Activated T-helper 2 cell treated with anti-CD3 and anti-CD28 coated beads, Interferon-gamma antibody, Interleukin-2, Interleukin-4, amounts not matched to agents 10 μg/mL and 5 μg/mL and 100 μg/mL, durations not matched to agents 14 hours and 24 hours and 36 hours (primary cell): ENCODE data around the gene CDH18. TPM values are rescaled to one million over a fixed set of nuclear protein-coding genes. Genes with fewer than 3 reads are reported as not detected.

Experiments
- DNase-seq: peaks from one replicate; pipeline ENCODE4 v3.0.0; 2021; ENCODE audit warnings: low spot score
- H3K27ac Mint-ChIP-seq: one replicate; pipeline ENCODE4 v1.8.0; 2021; ENCODE audit warnings: mixed read lengths
- H3K27me3 Mint-ChIP-seq: one replicate; pipeline ENCODE4 v1.8.0; 2021; ENCODE audit warnings: low read depth, mixed read lengths
- H3K36me3 Mint-ChIP-seq: one replicate; pipeline ENCODE4 v1.8.0; 2021; ENCODE audit warnings: low read depth, mixed read lengths
- H3K4me1 Mint-ChIP-seq: one replicate; pipeline ENCODE4 v1.8.0; 2021; ENCODE audit warnings: low read depth, mixed read lengths
- H3K4me3 Mint-ChIP-seq: one replicate; pipeline ENCODE4 v1.8.0; 2021; ENCODE audit warnings: low read depth, mild to moderate bottlenecking, moderate library complexity, mixed read lengths
- H3K9me3 Mint-ChIP-seq: one replicate; pipeline ENCODE4 v1.8.0; 2021; ENCODE audit warnings: mixed read lengths
- intact Hi-C: fragments of 100-400 bp; cut with micrococcal nuclease; formaldehyde crosslinking; loops from one replicate; pipeline ENCODE4 v1.15.1; 2023
- total RNA-seq: library from RNA; stranded (reverse); gene quantifications from 2 replicates; pipeline ENCODE4 v1.2.3, GENCODE V29; 2022

CDH18 gene
- total RNA-seq, result not detected in 2 replicates

GRCh38 chr5:19987612-19988361 is at the start of gene CDH18:
CDH18 (minus strand) TSS chr5:19988200; CDS start chr5:19838986, 149,214 bp downstream.
- intact Hi-C loops, result no loop called here
- Mint-ChIP-seq H3K4me3 (no peak within 1 kb of the TSS), H3K36me3 (no peaks in the 10 kb centered on the region), H3K9me3 (peaks cover 20% of the 10 kb centered on the region), H3K27ac (no peak within 1 kb of the TSS), H3K27me3 (no peaks in the 10 kb centered on the region), H3K4me1 (no peaks in the 10 kb centered on the region)
- DNase-seq, result no peak

DNA sequence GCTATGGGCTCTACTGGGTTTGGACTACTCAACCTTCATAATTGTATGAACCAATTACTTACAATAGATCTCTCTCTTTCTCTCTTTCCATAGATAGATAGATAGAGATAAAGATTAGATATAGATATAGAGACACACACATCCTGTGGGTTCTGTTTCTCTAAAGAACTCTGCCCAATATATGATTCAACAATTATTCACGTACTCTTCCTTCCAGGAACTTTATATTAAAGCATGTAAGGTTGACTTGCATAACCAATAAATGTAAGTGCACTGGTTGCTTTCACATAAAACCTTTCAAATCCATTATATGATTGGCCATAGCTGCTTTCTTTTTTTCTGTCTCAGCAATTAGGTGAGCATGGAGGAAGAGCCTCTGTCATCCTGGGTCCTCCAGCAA is 46.7 kb upstream of the CDH18 start:
- Mint-ChIP-seq H3K27ac (no peak overlapping the region), H3K27me3 (no peaks in the 10 kb centered on the region), H3K4me1 (no peaks in the 10 kb centered on the region), H3K9me3 (peaks cover 47% of the 10 kb centered on the region), H3K36me3 (no peaks in the 10 kb centered on the region), H3K4me3 (no peak overlapping the region)
- intact Hi-C loops, result no loop called here
- no peak for DNase-seq

GRCh38 chr5:20033881-20034280 is 45.9 kb upstream of the CDH18 start:
- intact Hi-C loops, result no loop called here
- Mint-ChIP-seq H3K27ac (no peak overlapping the region), H3K27me3 (no peaks in the 10 kb centered on the region), H3K36me3 (no peaks in the 10 kb centered on the region), H3K4me3 (no peak overlapping the region), H3K4me1 (no peaks in the 10 kb centered on the region), H3K9me3 (peaks cover 46% of the 10 kb centered on the region)
- no peak for DNase-seq

GRCh38 chr5:20032896-20033295 is 44.9 kb upstream of the CDH18 start:
- no peaks in the 10 kb centered on the region for H3K4me1 Mint-ChIP-seq
- no peaks in the 10 kb centered on the region for H3K27me3 Mint-ChIP-seq
- intact Hi-C loops, result no loop called here
- no peak for DNase-seq
- no peak overlapping the region for H3K4me3 Mint-ChIP-seq
- no peak overlapping the region for H3K27ac Mint-ChIP-seq
- H3K9me3 Mint-ChIP-seq, result peaks cover 38% of the 10 kb centered on the region
- H3K36me3 Mint-ChIP-seq, result no peaks in the 10 kb centered on the region

GRCh38 chr5:20030125-20030524 is 42.1 kb upstream of the CDH18 start:
- Mint-ChIP-seq H3K4me1 (no peaks in the 10 kb centered on the region), H3K36me3 (no peaks in the 10 kb centered on the region), H3K27ac (no peak overlapping the region), H3K27me3 (no peaks in the 10 kb centered on the region), H3K9me3 (peaks cover 28% of the 10 kb centered on the region), H3K4me3 (no peak overlapping the region)
- DNase-seq, result no peak
- intact Hi-C loops, result no loop called here

DNA sequence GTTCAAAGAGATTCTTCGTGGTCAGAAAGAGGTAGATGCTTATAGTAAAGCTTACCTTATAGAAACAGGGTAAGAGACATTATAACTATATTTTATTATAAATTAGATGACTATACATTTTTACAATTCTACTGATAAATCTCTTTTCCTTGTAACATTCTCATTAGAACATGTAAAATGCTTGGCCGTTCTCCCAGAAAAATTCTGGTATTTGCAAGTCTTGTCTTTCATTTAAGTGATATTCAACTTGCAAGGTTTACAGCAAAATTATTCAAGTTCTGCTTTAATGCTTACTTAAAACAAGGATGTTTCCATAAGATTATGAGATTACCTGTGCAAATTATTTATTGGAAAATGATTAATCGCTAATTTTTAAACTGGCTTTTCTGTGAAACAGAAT is 41.3 kb upstream of the CDH18 start:
- H3K27me3 Mint-ChIP-seq, result no peaks in the 10 kb centered on the region
- H3K36me3 Mint-ChIP-seq, result no peaks in the 10 kb centered on the region
- H3K9me3 Mint-ChIP-seq, result peaks cover 24% of the 10 kb centered on the region
- H3K4me3 Mint-ChIP-seq, result no peak overlapping the region
- DNase-seq, result no peak
- intact Hi-C loops, result no loop called here
- no peaks in the 10 kb centered on the region for H3K4me1 Mint-ChIP-seq
- no peak overlapping the region for H3K27ac Mint-ChIP-seq

DNA sequence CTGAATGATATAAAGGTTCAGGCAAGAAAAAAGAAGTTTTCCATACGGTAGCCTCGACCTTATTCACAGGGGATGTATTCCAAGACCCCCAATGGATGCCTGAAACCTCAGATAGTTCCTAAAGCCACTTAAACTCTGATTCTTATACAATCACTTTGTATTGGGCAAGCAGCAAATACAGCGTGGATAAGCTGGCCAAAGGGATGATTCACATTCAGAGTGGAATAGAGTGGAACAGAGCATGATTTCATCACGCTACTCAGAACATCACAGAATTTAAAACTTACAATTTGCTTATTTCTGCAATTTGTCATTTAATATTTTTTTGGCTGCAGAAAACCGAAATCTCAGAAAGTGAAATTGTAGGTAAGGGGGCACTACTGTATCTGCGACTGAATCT is 40.5 kb upstream of the CDH18 start:
- Mint-ChIP-seq H3K4me1 (no peaks in the 10 kb centered on the region), H3K27me3 (no peaks in the 10 kb centered on the region), H3K9me3 (peaks cover 19% of the 10 kb centered on the region), H3K4me3 (no peak overlapping the region), H3K27ac (no peak overlapping the region), H3K36me3 (no peaks in the 10 kb centered on the region)
- DNase-seq, result no peak
- intact Hi-C loops, result no loop called here

DNA sequence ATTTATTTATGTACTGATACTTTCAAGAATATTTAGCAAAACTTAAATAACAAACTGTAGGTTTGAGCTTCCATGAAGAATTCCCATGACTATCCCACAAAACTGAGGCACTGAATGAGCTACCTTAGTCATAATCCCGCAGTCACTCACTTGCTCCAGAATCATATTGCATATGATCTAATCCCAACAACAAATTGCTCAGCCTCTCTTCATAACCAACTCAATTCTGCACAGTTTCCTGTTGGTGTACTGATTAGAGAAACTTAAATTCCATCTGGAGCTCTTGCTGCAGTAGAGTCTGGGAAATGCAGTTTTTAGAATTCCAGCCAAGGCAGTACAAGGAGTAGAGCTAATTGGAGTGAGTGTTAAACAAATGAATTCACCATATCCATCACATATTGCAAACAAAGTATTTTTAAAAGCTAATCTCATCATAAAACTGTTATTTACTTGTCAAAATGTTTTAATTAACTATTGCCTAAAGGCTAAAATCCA is 35.7 kb upstream of the CDH18 start:
- Mint-ChIP-seq H3K27ac (no peak overlapping the region), H3K36me3 (no peaks in the 10 kb centered on the region), H3K4me3 (no peak overlapping the region), H3K4me1 (no peaks in the 10 kb centered on the region), H3K9me3 (peaks cover 35% of the 10 kb centered on the region), H3K27me3 (no peaks in the 10 kb centered on the region)
- intact Hi-C loops, result no loop called here
- DNase-seq, result no peak

- H3K4me3 Mint-ChIP-seq, result no peak overlapping the region
Observed at GRCh38 chr5:20020247-20020646, 32.2 kb upstream of the CDH18 start.

DNA sequence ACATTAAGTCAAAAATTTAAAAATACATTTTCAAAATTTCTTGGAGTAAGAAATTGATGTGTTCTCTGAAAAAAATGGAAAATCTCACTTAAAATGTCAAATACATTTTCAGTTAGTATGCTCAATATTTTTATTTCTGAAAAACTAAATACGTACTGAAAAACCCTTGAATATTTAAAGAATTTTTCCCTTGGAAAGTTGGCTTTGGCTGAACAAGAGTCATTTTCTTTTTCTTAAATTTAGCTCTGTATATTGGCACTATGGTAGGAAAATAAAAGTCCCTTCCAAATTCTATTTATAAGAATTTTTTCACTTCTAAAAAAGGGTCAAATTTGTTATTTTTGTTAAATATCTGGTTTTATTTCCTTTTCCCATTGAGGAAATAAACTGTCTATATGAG is 29.0 kb upstream of the CDH18 start:
- Mint-ChIP-seq H3K27me3 (no peaks in the 10 kb centered on the region), H3K36me3 (no peaks in the 10 kb centered on the region), H3K4me1 (no peaks in the 10 kb centered on the region), H3K9me3 (peaks cover 62% of the 10 kb centered on the region), H3K4me3 (no peak overlapping the region), H3K27ac (no peak overlapping the region)
- no peak for DNase-seq
- intact Hi-C loops, result no loop called here

More at GRCh38 chr5:20020247-20020646, 32.2 kb upstream of the CDH18 start:
- intact Hi-C loops, result no loop called here
- no peak for DNase-seq
- no peaks in the 10 kb centered on the region for H3K4me1 Mint-ChIP-seq
- H3K27me3 Mint-ChIP-seq, result no peaks in the 10 kb centered on the region
- H3K36me3 Mint-ChIP-seq, result no peaks in the 10 kb centered on the region
- no peak overlapping the region for H3K27ac Mint-ChIP-seq
- peaks cover 52% of the 10 kb centered on the region for H3K9me3 Mint-ChIP-seq

DNA sequence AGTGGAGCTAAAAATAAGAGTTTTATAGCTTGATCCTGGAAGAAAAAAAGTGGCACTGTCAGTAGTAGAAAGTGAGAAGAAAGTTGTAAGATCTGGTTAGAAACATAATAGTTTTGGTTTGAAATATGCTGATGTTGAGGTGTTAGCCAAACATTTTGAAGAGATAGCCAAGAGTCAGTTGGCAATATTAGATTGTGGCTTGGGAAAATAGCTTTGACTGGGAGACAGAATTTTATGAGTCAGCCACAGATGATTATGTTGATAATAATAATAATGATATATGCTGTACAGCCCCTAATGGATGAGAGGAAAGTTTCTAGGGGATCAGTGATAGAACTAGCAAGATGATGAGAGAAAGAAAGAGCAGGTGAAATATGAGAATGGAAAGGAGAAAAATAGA is 12.4 kb upstream of the CDH18 start:
- intact Hi-C loops, result no loop called here
- H3K27ac Mint-ChIP-seq, result no peak overlapping the region
- H3K36me3 Mint-ChIP-seq, result no peaks in the 10 kb centered on the region
- no peak overlapping the region for H3K4me3 Mint-ChIP-seq
- peaks cover 49% of the 10 kb centered on the region for H3K9me3 Mint-ChIP-seq
- DNase-seq, result no peak
- H3K27me3 Mint-ChIP-seq, result no peaks in the 10 kb centered on the region
- no peaks in the 10 kb centered on the region for H3K4me1 Mint-ChIP-seq

DNA sequence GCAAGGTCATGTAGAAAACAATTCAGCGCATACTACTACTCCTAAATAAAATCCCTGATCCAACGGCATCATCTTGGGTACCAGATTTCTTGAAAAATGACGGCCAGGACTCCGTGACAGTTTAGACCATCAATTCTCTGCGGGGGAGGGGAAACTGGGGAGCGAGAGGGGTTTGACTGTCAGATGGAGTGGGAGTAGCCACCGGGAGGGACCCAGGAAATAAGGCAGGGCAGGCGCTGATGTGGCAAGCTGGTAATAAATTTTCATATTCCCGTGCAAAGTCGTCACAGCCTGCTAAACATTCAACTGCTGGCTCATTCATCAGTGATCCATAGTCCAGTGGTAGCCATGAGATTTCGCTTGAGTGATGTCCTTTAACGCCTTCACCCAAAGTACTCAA is 457 bp upstream of the CDH18 start:
- intact Hi-C loops, result no loop called here
- H3K9me3 Mint-ChIP-seq, result peaks cover 20% of the 10 kb centered on the region
- no peak overlapping the region for H3K4me3 Mint-ChIP-seq
- no peak for DNase-seq
- H3K27ac Mint-ChIP-seq, result no peak overlapping the region
- H3K27me3 Mint-ChIP-seq, result no peaks in the 10 kb centered on the region
- no peaks in the 10 kb centered on the region for H3K36me3 Mint-ChIP-seq
- H3K4me1 Mint-ChIP-seq, result no peaks in the 10 kb centered on the region

DNA sequence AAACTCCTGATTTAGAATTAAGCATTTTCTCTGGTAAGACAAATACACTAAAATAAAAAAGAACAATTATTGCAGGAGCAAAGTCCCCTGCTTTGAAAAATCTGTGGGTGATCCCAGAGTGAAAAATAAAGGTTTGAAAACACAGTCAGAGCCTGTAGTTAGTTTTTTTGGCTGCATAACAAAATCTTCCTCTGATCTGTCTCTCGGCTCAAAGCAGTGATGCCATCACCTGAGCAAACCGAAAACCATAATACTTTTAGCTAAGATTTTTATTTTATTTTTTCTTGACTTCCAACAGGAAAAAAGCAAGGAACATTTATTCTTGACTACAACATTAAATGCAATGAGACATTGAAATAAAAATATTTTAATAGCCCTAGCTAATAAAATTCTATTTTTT is 1.2 kb downstream of the CDH18 start:
- no peaks in the 10 kb centered on the region for H3K27me3 Mint-ChIP-seq
- no peak overlapping the region for H3K4me3 Mint-ChIP-seq
- peaks cover 28% of the 10 kb centered on the region for H3K9me3 Mint-ChIP-seq
- no peak overlapping the region for H3K27ac Mint-ChIP-seq
- no peaks in the 10 kb centered on the region for H3K36me3 Mint-ChIP-seq
- DNase-seq, result no peak
- no peaks in the 10 kb centered on the region for H3K4me1 Mint-ChIP-seq
- intact Hi-C loops, result no loop called here
